GM12892 (cell line): ENCODE measurements around the gene ITGA3.
A peak's percentile ranks its signal among the peaks of the same experiment; 100 is the strongest.

ENCODE experiments used
- DNase-seq: peaks from one replicate; pipeline ENCODE4 v3.0.0; 2011; ENCODE audit not compliant: insufficient read length
- FAIRE-seq: peaks from 2 replicates; lab custom pipeline; 2011; peaks lifted over from hg19 to GRCh38; lab: Jason Lieb, UNC
- POLR2A ChIP-seq: IDR thresholded peaks from 2 replicates; pipeline ENCODE4 v1.6.1; 2011; ENCODE audit warnings: low read depth, low read length, control low read depth
- POLR2AphosphoS5 ChIP-seq: IDR thresholded peaks from 2 replicates; pipeline ENCODE4 v1.6.1; 2011; ENCODE audit warnings: low read depth, low read length, control low read depth
- TAF1 ChIP-seq: IDR thresholded peaks from 2 replicates; pipeline ENCODE4 v1.6.1; 2011; ENCODE audit warnings: low read depth, mild to moderate bottlenecking, control low read depth, low read length, borderline replicate concordance

Gene ITGA3

DNA sequence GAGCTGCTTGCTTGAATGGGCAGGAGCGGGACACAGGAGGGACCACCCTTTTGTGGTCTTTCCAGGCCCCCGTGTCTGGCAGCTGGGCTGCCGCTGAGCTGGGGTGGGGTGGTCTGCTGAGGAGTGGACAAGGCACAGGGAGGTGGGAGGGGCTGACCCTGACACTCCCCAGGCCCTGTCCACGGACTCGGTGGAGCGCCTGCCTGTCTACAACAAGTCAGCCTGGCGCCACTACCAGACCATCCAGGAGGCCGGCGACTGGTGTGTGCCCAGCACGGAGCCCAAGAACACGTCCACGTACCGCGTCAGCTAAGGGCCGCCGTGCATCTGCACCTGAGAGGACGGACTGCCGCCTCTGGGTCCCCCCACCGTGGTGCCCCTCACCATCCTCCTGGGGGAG is 53.9 kb downstream of the ITGA3 start:
- no peak for TF ChIP-seq TAF1
- DNase-seq (no peak), FAIRE-seq (no peak)

- no peak for DNase-seq
- FAIRE-seq = no peak
- TF ChIP-seq POLR2A (no peak), TAF1 (no peak), POLR2AphosphoS5 (no peak)
These were observed 54.9 kb downstream of the ITGA3 start for GRCh38 chr17:50110591-50111349.

GRCh38 chr17:50111673-50112655 is 56.1 kb downstream of the ITGA3 start:
- DNase-seq (no peak), FAIRE-seq (no peak)
- TF ChIP-seq POLR2A (no peak), POLR2AphosphoS5 (no peak), TAF1 (no peak)

GRCh38 chr17:50112694-50113093 is 56.8 kb downstream of the ITGA3 start:
- FAIRE-seq (no peak), DNase-seq (no peak)
- TF ChIP-seq POLR2A = no peak
- TF ChIP-seq POLR2AphosphoS5 = no peak
- no peak for TF ChIP-seq TAF1

GRCh38 chr17:50113624-50114320 is 57.9 kb downstream of the ITGA3 start:
- TF ChIP-seq POLR2A = no peak
- TF ChIP-seq TAF1 = no peak
- TF ChIP-seq POLR2AphosphoS5 = no peak
- FAIRE-seq = no peak

DNA sequence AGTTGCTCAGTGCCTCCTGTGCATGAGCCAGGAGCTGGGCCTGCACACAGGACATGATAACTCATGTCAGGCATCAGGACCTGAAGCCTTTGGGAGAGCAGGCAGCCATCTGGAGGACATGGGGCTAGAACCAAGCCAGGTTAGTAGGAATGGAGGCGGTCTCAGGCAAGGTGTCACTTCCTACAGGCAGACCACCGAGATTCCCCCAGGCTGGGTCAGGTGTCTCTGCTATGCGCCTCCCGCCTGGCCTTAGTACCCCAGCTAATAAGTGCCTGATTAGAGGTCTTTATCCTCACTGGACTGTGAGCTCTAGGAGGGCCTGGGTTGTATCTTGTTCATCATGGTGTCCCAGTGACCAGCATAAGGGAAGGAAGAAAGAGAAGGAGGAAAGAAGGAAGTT is 58.5 kb downstream of the ITGA3 start:
- no peak for DNase-seq
- FAIRE-seq = no peak
- TF ChIP-seq POLR2A (no peak), TAF1 (no peak), POLR2AphosphoS5 (no peak)

More at GRCh38 chr17:50113624-50114320, 57.9 kb downstream of the ITGA3 start:
- DNase-seq = no peak

DNA sequence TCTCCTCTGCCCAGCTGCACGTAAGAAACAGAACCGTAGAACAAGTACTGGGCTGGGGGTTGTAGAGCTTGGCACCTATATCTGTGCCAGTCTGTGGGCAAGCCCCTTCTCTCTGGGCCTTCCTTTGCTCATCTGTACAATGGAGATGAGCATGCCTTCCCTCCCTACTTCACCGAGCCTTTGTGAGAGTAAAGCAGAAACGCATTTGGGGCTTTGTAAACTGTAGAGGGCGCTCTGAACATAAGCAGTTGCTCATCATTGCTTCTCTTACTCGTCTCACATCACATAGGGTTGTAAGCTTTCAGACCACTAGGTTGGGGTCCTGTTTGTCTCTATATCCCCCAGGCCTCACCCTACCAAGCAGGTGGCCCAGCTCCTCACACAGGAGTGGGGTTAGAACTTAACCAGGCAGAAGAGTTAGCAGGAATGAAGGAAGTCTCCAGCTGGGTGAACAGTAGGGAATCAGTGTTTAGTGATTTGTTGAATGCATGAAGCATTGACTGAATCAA is 59.0 kb downstream of the ITGA3 start:
- no peak for FAIRE-seq
- TF ChIP-seq POLR2AphosphoS5 (no peak), TAF1 (no peak), POLR2A (no peak)
- no peak for DNase-seq

DNA sequence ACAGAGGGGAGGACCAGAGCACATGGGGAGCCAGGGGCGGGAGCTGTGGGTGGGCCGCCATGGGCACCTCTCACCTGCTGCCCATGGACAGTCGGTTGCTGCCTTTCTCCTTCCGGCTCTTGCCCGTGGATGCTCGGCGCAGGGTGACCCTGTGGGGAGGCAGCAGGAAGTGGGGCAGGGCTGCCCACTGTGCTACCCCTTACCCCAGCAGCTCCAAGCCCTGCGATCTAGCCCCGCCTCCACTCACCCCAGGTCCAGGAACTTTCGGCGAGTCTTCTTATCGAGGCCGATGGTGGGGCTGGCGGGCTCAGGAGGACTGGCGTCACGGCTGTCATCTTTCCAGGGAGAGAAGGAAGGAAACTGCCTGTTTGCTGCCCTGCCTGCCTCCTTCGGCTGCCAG is 59.8 kb downstream of the ITGA3 start:
- TF ChIP-seq POLR2AphosphoS5 = no peak
- TF ChIP-seq TAF1 = no peak
- TF ChIP-seq POLR2A = no peak
- DNase-seq = no peak
- no peak for FAIRE-seq

- DNase-seq (peak; percentile 58), FAIRE-seq (no peak)
- TF ChIP-seq TAF1 (no peak), POLR2A (no peak), POLR2AphosphoS5 (no peak)
These were observed 61.5 kb downstream of the ITGA3 start for GRCh38 chr17:50117202-50118051.
